A673 (cell line): ENCODE data around the gene ADAMTSL1.

Source experiments
- EZH2 ChIP-seq: fragments of 200-600 bp; sonication (generic); IDR thresholded peaks from 2 replicates; pipeline ENCODE4 v1.6.1; 2017; ENCODE audit warnings: borderline replicate concordance, low read depth, mild to moderate bottlenecking, mixed read lengths, antibody characterized with exemption, low read length; ENCODE audit not compliant: poor library complexity, severe bottlenecking
- TF ChIP-seq, protein P1 (sequence below): fragments of 300-800, 200-600 bp; sonication (generic); conservative IDR thresholded peaks from 2 replicates; pipeline ENCODE4 v1.5.1; 2017; ENCODE audit warnings: low read depth, mild to moderate bottlenecking, antibody characterized with exemption, low read length, moderate library complexity, mixed read lengths

DNA sequence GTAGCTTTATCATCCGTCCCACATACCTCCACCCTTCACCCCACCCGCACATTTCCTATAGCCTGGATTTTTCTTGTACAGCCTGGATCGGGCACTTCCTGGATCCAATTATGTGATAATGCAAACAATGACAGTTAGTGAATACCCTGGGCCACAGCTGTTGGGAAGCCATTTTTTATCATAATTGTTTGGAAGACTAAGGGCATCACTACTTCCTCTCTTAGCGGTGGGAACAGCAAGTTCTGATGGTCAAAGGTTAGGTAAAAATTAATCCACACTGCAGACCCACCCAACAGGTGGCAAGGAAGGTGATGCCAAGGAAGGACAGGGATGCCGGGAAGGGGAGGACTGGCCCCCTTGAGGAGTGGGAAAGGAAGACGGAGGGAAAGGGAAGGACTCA, 375.3 kb downstream of the ADAMTSL1 start:
- TF ChIP-seq, protein P1, sequence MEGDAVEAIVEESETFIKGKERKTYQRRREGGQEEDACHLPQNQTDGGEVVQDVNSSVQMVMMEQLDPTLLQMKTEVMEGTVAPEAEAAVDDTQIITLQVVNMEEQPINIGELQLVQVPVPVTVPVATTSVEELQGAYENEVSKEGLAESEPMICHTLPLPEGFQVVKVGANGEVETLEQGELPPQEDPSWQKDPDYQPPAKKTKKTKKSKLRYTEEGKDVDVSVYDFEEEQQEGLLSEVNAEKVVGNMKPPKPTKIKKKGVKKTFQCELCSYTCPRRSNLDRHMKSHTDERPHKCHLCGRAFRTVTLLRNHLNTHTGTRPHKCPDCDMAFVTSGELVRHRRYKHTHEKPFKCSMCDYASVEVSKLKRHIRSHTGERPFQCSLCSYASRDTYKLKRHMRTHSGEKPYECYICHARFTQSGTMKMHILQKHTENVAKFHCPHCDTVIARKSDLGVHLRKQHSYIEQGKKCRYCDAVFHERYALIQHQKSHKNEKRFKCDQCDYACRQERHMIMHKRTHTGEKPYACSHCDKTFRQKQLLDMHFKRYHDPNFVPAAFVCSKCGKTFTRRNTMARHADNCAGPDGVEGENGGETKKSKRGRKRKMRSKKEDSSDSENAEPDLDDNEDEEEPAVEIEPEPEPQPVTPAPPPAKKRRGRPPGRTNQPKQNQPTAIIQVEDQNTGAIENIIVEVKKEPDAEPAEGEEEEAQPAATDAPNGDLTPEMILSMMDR = no peak
- no peak for TF ChIP-seq EZH2
